ENCODE data around the gene CKM.
"Not testable (repeated sequence)": the region's sequence is repeated elsewhere in the genome, so short reads cannot be mapped to it uniquely, and the experiment has no call there.

CKM gene

DNA sequence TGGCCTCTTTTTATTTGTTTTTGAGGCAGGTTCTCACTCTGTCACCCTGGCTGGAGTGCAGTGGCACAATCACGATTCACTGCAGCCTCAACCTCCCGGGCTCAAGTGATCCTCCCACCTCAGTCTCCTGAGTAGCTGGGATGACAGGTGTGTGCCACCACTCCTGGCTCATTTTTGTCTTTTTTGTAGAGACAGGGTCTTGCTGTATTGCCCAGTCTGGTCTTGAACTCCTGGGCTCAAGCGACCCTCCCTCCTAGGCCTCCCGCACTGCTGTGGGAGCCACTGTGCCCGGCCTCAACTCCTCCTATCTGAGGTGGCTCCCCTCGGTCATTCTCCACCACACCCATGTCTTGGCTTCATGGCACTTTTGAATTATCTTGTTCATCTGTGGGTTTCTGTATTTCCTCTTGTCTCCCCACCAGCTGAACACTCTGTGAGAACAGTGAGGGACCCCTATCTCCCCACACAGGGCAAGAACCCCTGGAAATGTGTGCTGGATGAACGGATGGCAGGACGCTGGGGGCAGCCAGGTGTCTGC lies 7.9 kb downstream of the CKM start:
- no peak for DNase-seq

GRCh38 chr19:45312285-45312684 lies 10.4 kb downstream of the CKM start:
- not testable (repeated sequence) for DNase-seq

DNA sequence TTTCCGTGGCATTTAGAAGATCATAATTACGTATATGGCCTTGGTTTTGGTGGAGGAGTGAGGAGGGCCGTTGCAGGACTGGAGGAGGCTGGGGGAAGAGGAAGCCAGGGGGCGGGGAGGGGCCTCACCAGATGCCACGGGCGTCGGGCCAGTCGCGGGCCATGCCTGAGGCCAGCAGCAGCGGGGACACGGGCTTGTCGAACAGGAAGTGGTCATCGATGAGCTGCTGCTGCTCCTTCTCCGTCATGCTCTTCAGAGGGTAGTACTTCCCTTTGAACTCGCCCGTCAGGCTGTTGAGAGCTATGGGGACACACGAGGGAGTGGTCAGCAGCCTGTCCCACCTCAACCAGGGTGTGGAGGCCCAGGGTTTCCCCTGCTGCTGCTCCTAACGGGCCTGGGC lies 11.1 kb downstream of the CKM start:
- DNase-seq = no peak

DNA sequence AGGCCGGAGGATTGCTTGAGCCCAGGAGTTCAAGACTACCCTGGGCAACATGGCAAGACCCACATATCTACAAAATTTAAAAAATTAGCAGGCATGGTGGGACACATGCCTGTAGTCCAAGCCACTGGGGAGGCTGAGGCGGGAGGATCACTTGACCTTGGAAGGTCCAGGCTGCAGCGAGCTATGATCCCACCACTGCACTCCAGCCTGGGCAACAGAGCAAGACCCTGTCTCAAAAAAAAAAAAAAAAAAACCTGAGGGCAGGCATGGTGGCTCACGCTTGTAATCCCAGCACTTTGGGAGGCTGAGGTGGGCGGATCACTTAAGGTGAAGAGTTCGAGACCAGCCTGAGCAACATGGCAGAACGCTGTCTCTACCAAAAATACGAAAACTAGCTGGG lies 13.4 kb downstream of the CKM start:
- not testable (repeated sequence) for DNase-seq

- no peak for DNase-seq
Measured at GRCh38 chr19:45307361-45307760, 15.3 kb downstream of the CKM start.

DNA sequence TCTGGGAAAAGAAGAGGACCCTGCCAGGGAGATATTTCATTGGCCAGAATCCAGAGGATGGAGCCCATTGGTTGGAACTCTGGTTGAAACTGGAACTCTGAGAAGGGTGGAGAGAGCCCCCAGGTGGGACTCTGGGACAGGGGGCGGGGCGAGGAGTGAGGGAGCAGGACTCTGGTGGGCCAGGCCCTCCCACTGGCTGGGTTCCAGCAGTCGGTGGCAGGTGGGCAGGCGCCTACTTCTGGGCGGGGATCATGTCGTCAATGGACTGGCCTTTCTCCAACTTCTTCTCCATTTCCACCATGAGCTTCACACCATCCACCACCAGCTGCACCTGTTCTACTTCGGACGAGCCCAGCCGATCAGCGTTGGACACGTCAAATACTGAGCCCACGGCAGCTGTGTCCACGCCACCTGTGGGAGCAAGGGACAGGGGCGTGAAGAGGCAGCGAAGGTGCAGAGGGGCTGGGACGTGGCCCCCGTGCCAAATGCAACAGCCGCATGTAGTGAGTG lies 16.1 kb downstream of the CKM start:
- DNase-seq = no peak

DNA sequence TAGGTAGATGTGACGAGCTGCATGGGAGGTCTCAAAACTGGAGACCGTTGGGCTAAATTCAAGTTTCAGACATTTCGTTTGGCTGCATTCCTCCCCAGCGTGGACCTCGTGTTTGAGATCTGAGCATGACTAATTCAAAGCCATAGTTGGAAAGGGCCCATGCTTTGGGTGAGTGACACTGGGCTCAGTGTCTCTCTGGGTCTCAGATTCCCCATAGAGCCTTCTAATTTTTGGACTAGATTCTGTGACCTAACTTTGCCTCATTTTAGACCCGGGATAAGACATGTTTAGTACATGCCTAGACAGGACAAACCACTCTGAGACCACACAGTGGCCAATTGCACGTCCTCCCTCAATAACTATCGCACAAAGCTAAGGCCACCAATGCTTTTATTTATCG lies 16.6 kb downstream of the CKM start:
- no peak for DNase-seq

DNA sequence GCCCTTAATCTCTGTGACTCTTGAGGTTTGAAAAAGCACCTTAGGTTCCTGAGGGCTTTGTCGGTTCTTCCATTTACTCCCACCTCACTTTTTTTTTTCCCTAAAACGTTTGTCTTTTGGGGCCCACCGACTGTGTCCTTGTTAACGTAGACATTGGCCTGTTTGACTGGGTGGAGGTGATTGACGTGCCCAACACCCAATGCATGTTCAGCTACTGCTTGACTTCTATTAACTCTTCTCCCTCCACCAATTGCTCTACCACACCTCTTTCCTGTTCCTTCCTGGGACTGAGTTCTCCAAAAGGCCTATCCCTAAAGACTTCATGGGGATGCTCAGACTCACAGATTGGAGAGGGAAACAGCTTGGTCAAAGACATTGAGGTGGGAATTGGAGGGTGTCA lies 17.3 kb downstream of the CKM start:
- peak; percentile 24 for DNase-seq

GRCh38 chr19:45305007-45305406 lies 17.7 kb downstream of the CKM start:
- no peak for DNase-seq

GRCh38 chr19:45304141-45304926 lies 18.3 kb downstream of the CKM start:
- no peak for DNase-seq

- DNase-seq = no peak
Measured at GRCh38 chr19:45303269-45304060, 19.2 kb downstream of the CKM start.

DNA sequence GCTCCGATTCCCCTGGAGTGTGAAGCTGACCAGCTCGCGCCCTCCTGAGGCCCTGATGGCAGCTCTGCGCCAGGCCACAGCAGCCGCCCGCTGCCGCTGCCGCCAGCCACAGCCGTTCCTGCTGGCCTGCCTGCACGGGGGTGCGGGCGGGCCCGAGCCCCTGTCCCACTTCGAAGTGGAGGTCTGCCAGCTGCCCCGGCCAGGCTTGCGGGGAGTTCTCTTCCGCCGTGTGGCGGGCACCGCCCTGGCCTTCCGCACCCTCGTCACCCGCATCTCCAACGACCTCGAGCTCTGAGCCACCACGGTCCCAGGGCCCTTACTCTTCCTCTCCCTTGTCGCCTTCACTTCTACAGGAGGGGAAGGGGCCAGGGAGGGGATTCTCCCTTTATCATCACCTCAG lies 20.3 kb downstream of the CKM start:
- DNase-seq = no peak

GRCh38 chr19:45299719-45300118 lies 23.0 kb downstream of the CKM start:
- DNase-seq = no peak

DNA sequence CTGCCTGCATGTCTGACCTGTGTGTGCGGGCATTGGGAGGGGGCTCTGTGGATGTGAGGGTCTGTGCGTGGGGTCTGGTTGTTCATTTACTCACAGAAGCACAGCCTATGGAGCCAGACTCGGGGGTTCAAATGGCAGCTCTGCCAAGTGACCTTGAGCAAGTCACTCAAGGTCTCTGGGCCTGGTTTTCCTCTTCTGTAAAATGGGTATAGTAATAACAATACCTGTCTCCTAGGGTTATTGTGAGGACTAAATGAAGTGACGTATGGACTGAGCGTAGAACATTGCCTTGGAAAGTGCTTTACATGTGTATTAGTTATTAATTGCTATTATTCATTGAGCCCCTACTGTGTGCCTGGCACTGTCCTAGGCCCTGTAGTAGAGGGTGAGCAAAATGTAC lies 24.4 kb downstream of the CKM start:
- DNase-seq = no peak

DNA sequence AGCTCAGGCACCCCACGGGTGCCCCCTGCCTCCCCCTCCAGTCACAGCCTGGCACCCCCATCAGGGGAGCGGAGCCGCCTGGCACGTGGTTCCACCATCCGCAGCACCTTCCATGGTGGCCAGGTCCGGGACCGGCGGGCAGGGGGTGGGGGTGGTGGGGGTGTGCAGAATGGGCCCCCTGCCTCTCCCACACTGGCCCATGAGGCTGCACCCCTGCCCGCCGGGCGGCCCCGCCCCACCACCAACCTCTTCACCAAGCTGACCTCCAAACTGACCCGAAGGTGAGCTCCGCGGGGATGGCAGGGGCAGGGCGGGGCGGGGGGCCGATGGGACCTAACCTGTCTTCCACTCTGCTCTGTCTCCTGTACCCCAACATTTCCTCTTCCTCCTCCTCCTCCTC lies 25.0 kb downstream of the CKM start:
- DNase-seq = no peak

DNA sequence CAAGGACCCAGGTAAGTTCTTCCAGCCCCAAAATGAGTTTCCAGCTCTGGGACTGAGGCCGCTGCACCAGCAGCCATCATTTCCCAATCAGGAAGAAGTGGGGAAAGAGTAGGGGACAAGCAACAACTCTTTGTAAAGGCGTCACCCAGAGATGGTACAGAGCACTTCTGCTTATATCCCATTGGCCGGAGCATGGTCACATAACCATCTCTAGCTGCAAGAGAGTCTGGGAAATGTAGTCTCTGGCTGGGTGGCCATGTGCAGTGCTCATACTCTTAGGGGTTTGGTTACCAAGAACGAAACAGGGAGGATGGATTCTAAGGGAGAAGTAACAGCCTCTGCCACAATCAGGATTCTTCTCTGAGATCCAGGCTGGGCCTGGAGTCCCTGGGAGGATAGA lies 26.3 kb downstream of the CKM start:
- DNase-seq = no peak

DNA sequence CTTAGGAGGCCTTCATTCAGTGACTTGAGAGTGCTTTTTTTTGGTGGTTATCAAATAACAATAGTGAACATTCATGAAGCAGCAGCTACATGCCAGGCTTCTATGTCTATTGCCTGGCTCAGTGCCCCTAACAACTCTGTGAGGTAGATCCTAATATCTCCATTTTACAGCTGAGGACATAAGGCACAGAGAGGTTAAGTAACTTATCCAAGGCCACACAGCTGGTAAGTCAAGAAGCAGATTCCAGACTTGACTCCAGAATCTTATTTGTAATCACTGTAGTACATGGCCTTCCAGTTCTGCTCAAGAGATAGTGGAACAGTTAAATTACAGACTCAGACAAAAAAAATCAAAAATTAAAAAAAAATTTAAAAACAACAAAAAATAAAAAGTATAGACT lies 26.8 kb downstream of the CKM start:
- DNase-seq = no peak

- no peak for DNase-seq
Measured at GRCh38 chr19:45294291-45295029, 28.2 kb downstream of the CKM start.

DNA sequence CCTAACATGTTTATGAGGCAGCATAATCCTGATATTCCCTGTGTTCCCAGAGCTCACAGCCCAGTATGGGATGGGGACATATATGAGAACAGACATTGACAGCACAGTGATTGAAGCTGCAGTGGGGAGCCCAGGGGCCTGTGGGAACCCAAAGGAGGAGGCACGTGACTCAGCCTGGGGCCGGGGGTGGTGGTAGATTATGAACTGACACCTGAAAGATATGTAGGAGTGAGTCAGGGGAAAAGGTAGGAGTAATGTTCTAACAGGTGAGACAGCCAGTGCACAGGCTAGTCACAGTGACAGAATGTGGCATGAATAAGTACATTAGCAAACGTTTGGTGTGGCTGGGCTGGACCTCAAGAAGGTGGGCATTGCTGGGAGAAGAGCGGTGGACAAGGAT lies 29.0 kb downstream of the CKM start:
- DNase-seq = no peak

GRCh38 chr19:45291834-45292233 lies 30.8 kb downstream of the CKM start:
- no peak for DNase-seq

DNA sequence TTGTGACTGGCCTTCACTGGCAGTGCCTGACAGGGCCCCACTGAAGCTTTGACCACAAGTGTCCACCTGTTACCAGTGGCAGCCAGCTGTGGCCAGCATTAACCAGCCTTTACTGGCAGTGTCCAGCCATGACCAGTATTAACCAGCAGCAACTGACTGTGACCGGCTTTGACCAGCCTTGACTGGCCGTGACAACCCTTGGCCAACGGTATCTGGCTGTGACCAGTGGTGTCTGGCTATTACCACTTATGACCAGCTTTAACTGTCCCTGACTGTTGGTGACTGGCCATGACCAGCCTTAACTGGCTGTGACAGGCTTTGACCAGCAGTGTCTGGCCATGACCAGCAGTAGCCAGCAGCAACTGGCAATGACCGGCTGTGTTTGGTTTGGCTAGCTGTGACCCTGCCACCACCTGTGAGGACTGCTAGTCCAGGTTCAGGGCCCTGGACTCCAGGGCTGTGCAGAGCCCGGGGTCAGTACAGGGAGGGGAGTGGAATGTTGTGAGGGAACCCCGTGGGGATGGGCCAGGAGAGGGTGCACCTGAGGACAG lies 32.2 kb downstream of the CKM start:
- no peak for DNase-seq

GRCh38 chr19:45283443-45284033 lies 39.1 kb downstream of the CKM start:
- no peak for DNase-seq

All from fibroblast of skin of right quadriceps (primary cell).